ENCODE data around the gene RNF175.

GRCh38 chr4:153676984-153677383 is 82.8 kb downstream of the RNF175 start:
- TF ChIP-seq, protein P1, sequence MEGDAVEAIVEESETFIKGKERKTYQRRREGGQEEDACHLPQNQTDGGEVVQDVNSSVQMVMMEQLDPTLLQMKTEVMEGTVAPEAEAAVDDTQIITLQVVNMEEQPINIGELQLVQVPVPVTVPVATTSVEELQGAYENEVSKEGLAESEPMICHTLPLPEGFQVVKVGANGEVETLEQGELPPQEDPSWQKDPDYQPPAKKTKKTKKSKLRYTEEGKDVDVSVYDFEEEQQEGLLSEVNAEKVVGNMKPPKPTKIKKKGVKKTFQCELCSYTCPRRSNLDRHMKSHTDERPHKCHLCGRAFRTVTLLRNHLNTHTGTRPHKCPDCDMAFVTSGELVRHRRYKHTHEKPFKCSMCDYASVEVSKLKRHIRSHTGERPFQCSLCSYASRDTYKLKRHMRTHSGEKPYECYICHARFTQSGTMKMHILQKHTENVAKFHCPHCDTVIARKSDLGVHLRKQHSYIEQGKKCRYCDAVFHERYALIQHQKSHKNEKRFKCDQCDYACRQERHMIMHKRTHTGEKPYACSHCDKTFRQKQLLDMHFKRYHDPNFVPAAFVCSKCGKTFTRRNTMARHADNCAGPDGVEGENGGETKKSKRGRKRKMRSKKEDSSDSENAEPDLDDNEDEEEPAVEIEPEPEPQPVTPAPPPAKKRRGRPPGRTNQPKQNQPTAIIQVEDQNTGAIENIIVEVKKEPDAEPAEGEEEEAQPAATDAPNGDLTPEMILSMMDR (IDR thresholded peaks at IDR 0.05) = no peak
- no peak for TF ChIP-seq POLR2A (IDR thresholded peaks at IDR 0.05)

Measured in adrenal gland (tissue), 5 donors.